CD14-positive monocyte (primary cell): ENCODE data around the gene NODAL. TPM values are rescaled to one million over a fixed set of nuclear protein-coding genes. Genes with fewer than 3 reads are reported as not detected.

Experiments used
- DNase-seq, 3 donors: peaks; one replicate each; pipeline ENCODE4 v3.0.0-alpha.2; 2011 to 2022
- H2AFZ ChIP-seq: 2 replicates; pipeline ENCODE4 v1.6.0; 2012; ENCODE audit warnings: mild to moderate bottlenecking, low read depth, low read length, inconsistent platforms; ENCODE audit not compliant: insufficient read depth, poor library complexity, severe bottlenecking
- H3K27ac ChIP-seq, 2 donors: 1 replicate in 1 of 2; 2 replicates in 1 of 2; pipeline ENCODE4 v1.5.1; 2012 to 2013; ENCODE audit warnings: low read length in 2 of 2, control low read depth in 1 of 2, inconsistent platforms in 1 of 2, low read depth in 1 of 2, mild to moderate bottlenecking in 1 of 2
- H3K27me3 ChIP-seq, 2 donors: one replicate each; pipeline versions ENCODE4 v1.6.0 to v1.6.1; 2011 to 2013; ENCODE audit warnings: low read length in 2 of 2; ENCODE audit not compliant: control insufficient read depth in 2 of 2, insufficient read depth in 2 of 2
- H3K36me3 ChIP-seq, 2 donors: replicated peaks in 1 of 2; 1 replicate in 1 of 2; 2 replicates in 1 of 2; pipeline versions ENCODE4 v1.5.1 to v1.6.1; 2012 to 2013; ENCODE audit warnings: low read length in 2 of 2, control low read depth in 1 of 2, inconsistent platforms in 1 of 2, mild to moderate bottlenecking in 1 of 2; ENCODE audit not compliant: insufficient read depth in 2 of 2, control insufficient read depth in 1 of 2
- H3K4me1 ChIP-seq, 2 donors: 1 replicate in 1 of 2; 2 replicates in 1 of 2; pipeline versions ENCODE4 v1.5.1 to v1.6.1; 2012 to 2013; ENCODE audit warnings: low read length in 2 of 2, control low read depth in 1 of 2, inconsistent platforms in 1 of 2, mild to moderate bottlenecking in 1 of 2, moderate library complexity in 1 of 2; ENCODE audit not compliant: insufficient read depth in 2 of 2, control insufficient read depth in 1 of 2
- H3K4me2 ChIP-seq: replicated peaks from 2 replicates; pipeline ENCODE3; 2012; ENCODE audit warnings: low read length, moderate library complexity, mild to moderate bottlenecking; ENCODE audit not compliant: poor library complexity, severe bottlenecking; ENCODE audit errors: extremely low read depth
- H3K4me3 ChIP-seq, 3 experiments: fragments of 200-600 bp in 1 of 3; sonication (generic) in 1 of 3; replicated peaks in 1 of 3; 1 replicate in 2 of 3; 2 replicates in 1 of 3; pipeline ENCODE4 v1.5.1; 2011 to 2013; ENCODE audit warnings: low read length in 3 of 3, mild to moderate bottlenecking in 3 of 3, control low read depth in 2 of 3, low read depth in 2 of 3, inconsistent platforms in 1 of 3, moderate library complexity in 1 of 3
- H3K79me2 ChIP-seq: 2 replicates; pipeline ENCODE4 v1.6.0; 2012; ENCODE audit warnings: mild to moderate bottlenecking, control low read depth, inconsistent platforms, low read length, moderate library complexity; ENCODE audit not compliant: insufficient read depth
- H3K9ac ChIP-seq: 2 replicates; pipeline ENCODE4 v1.6.0; 2017; ENCODE audit warnings: low read length, mild to moderate bottlenecking; ENCODE audit not compliant: insufficient read depth, poor library complexity, severe bottlenecking
- H3K9me3 ChIP-seq, 2 donors: replicated peaks in 1 of 2; 1 replicate in 1 of 2; 2 replicates in 1 of 2; pipeline versions ENCODE4 v1.5.1 to v1.6.1; 2012 to 2013; ENCODE audit warnings: low read length in 2 of 2, control low read depth in 1 of 2; ENCODE audit not compliant: control insufficient read depth in 1 of 2, insufficient read depth in 1 of 2
- H4K20me1 ChIP-seq: 2 replicates; pipeline ENCODE4 v1.6.0; 2012; ENCODE audit warnings: mild to moderate bottlenecking, low read length, control low read depth, moderate library complexity; ENCODE audit not compliant: insufficient read depth
- H3K27ac Mint-ChIP-seq, 7 donors: one replicate each; pipeline ENCODE4 v1.8.0; 2020; ENCODE audit warnings: mild to moderate bottlenecking in 7 of 7, mixed read lengths in 7 of 7, moderate library complexity in 6 of 7, inconsistent platforms in 2 of 7
- H3K27me3 Mint-ChIP-seq, 3 donors: one replicate each; pipeline ENCODE4 v1.8.0; 2021 to 2022; ENCODE audit warnings: low read depth in 3 of 3, mild to moderate bottlenecking in 3 of 3, mixed read lengths in 3 of 3, moderate library complexity in 3 of 3, inconsistent platforms in 1 of 3
- H3K36me3 Mint-ChIP-seq, 2 donors: one replicate each; pipeline ENCODE4 v1.8.0; 2020; ENCODE audit warnings: mixed read lengths in 2 of 2, inconsistent platforms in 1 of 2, mild to moderate bottlenecking in 1 of 2
- H3K4me1 Mint-ChIP-seq: one replicate; pipeline ENCODE4 v1.8.0; 2020; ENCODE audit warnings: mild to moderate bottlenecking, mixed read lengths
- H3K4me3 Mint-ChIP-seq, 2 donors: one replicate each; pipeline ENCODE4 v1.8.0; 2020; ENCODE audit warnings: mild to moderate bottlenecking in 2 of 2, mixed read lengths in 2 of 2, moderate library complexity in 1 of 2
- H3K9me3 Mint-ChIP-seq, 7 donors: one replicate each; pipeline ENCODE4 v1.8.0; 2020 to 2022; ENCODE audit warnings: mixed read lengths in 7 of 7, mild to moderate bottlenecking in 6 of 7, moderate library complexity in 6 of 7, inconsistent platforms in 2 of 7
- CTCF ChIP-seq: fragments of 200-600 bp; IDR thresholded peaks from one replicate; pipeline ENCODE4 v1.8.0; 2022; ENCODE audit warnings: antibody characterized with exemption, mild to moderate bottlenecking
- WGBS: methylation state at CpG from one replicate; pipeline ENCODE4 v1.1.5; 2013; ENCODE audit warnings: missing lambda C conversion rate; ENCODE audit not compliant: insufficient coverage; 5-methylcytosine and 5-hydroxymethylcytosine counted together
- intact Hi-C, 2 donors: fragments of 100-400 bp; cut with micrococcal nuclease; formaldehyde crosslinking; loops; one replicate each; pipeline versions ENCODE4 v1.15.0 to v1.15.1; 2023
- polyA plus RNA-seq, 3 donors: library from polyadenylated mRNA; depleted of rRNA in 1 of 3; unstranded in 2 of 3; stranded (reverse) in 1 of 3; fragments of 300-500 nt in 2 of 3; fragments of >200 nt in 1 of 3; fragmentation: Illumina TruSeq in 2 of 3; gene quantifications; 1 replicate in 2 of 3; 2 replicates in 1 of 3; pipeline ENCODE4 v1.2.3, GENCODE V29; 2012 to 2021

Gene NODAL
- polyA plus RNA-seq, 3 donors: not detected

- no peak overlapping the region for H3K4me3 ChIP-seq
- H3K9me3 Mint-ChIP-seq: no peaks in the 10 kb centered on the region
- TF ChIP-seq CTCF: no peak
- no peak overlapping the region for H3K27ac Mint-ChIP-seq
- H3K9ac ChIP-seq: no peak overlapping the region
- H2AFZ ChIP-seq: no peak overlapping the region
- H4K20me1 ChIP-seq: no peaks in the 10 kb centered on the region
- no peak overlapping the region for H3K27ac ChIP-seq
- DNase-seq: no peak
- H3K27me3 Mint-ChIP-seq: peaks cover 0 to 16% (median 9%) of the 10 kb centered on the region in 3 donors
- no peak overlapping the region for H3K4me2 ChIP-seq
- H3K36me3 ChIP-seq: no peaks in the 10 kb centered on the region
- no peaks in the 10 kb centered on the region for H3K79me2 ChIP-seq
- intact Hi-C loops: no loop called here
- peaks cover 5% of the 10 kb centered on the region for H3K4me1 Mint-ChIP-seq
- H3K4me3 Mint-ChIP-seq: no peak overlapping the region
- WGBS: 62% methylated on average over 4 of the region's 4 CpGs
- no peaks in the 10 kb centered on the region for H3K9me3 ChIP-seq
- H3K36me3 Mint-ChIP-seq: no peaks in the 10 kb centered on the region
- H3K27me3 ChIP-seq: peaks cover 0 to 2% of the 10 kb centered on the region in 2 donors
- peaks cover 6 to 9% of the 10 kb centered on the region in 2 donors for H3K4me1 ChIP-seq
Measured at GRCh38 chr10:70391654-70392053, 49.8 kb downstream of the NODAL start.

Other genes starting within 250 kb of the NODAL start
- 100 to 1,000 TPM in 2 of 3 donors, 10 to 100 TPM in 1; 30.9 to 125 (median 112) TPM for gene PPA1, start 208.3 kb downstream of the NODAL start, polyA plus RNA-seq
- gene NPFFR1, start 157.7 kb downstream of the NODAL start, polyA plus RNA-seq: under 1 TPM in 1 of 3 donors, not detected in 2; 0.03 TPM
- 1 to 10 TPM; 1.2 to 1.7 (median 1.3) TPM for gene LRRC20, start 59.1 kb downstream of the NODAL start, polyA plus RNA-seq
- 10 to 100 TPM; 26.3 to 93.8 (median 73.4) TPM for gene EIF4EBP2, start 37.5 kb downstream of the NODAL start, polyA plus RNA-seq
- under 1 TPM in 2 of 3 donors, not detected in 1; 0.04 to 0.11 TPM for gene PALD1, start 37.1 kb upstream of the NODAL start, polyA plus RNA-seq
- gene PRF1, start 161.1 kb upstream of the NODAL start, polyA plus RNA-seq: 1 to 10 TPM in 2 of 3 donors, under 1 TPM in 1; 0.09 to 2.7 (median 2.4) TPM
- gene ADAMTS14, start 230.8 kb upstream of the NODAL start, polyA plus RNA-seq: under 1 TPM in 1 of 3 donors, not detected in 2; 0.05 TPM